Amniotic epithelial cell (primary cell): ENCODE data around the gene POU2F2.

Source experiments
- DNase-seq: peaks from one replicate; pipeline ENCODE4 v3.0.0-alpha.2; 2010; ENCODE audit warnings: low read depth

Gene POU2F2

DNA sequence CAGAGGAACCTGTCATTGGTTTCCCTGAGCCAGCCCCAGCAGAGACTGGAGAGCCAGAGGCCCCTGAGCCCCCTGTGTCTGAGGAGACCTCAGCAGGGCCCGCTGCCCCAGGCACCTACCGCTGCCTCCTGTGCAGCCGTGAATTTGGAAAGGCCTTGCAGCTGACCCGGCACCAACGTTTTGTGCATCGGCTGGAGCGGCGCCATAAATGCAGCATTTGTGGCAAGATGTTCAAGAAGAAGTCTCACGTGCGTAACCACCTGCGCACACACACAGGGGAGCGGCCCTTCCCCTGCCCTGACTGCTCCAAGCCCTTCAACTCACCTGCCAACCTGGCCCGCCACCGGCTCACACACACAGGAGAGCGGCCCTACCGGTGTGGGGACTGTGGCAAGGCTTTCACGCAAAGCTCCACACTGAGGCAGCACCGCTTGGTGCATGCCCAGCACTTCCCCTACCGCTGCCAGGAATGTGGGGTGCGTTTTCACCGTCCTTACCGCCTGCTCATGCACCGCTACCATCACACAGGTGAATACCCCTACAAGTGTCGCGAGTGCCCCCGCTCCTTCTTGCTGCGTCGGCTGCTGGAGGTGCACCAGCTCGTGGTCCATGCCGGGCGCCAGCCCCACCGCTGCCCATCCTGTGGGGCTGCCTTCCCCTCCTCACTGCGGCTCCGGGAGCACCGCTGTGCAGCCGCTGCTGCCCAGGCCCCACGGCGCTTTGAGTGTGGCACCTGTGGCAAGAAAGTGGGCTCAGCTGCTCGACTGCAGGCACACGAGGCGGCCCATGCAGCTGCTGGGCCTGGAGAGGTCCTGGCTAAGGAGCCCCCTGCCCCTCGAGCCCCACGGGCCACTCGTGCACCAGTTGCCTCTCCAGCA, 52.1 kb downstream of the POU2F2 start:
- DNase-seq = no peak

DNA sequence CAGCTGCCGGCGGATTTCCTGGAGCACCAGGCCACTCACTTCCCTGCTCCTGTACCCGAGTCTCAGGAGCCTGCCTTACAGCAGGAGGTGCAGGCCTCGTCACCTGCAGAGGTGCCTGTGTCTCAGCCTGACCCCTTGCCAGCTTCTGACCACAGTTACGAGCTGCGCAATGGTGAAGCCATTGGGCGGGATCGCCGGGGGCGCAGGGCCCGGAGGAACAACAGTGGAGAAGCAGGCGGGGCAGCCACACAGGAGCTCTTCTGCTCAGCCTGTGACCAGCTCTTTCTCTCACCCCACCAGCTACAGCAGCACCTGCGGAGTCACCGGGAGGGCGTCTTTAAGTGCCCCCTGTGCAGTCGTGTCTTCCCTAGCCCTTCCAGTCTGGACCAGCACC, 53.0 kb downstream of the POU2F2 start:
- DNase-seq = no peak

GRCh38 chr19:42078538-42079275, 53.5 kb downstream of the POU2F2 start:
- no peak for DNase-seq

DNA sequence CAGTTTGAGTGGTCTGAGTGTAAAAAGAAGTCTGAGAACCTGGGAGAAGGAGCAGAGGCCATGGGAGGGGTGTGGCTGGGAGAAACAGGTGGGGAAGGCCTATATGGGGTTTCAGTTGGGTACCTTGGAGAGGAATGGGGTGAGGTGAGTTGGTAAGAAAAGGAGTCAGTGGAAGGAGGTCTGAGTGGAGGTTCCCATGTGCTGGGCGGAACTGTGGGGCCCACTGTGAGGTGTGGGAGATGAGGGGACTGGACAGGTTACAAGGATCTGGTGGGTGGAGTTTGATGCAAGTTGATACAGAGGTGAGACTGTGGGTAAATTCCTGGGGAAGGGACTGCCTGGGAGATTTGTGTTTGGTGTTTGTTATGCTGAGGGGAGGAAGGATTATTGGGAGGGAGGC, 54.2 kb downstream of the POU2F2 start:
- no peak for DNase-seq

DNA sequence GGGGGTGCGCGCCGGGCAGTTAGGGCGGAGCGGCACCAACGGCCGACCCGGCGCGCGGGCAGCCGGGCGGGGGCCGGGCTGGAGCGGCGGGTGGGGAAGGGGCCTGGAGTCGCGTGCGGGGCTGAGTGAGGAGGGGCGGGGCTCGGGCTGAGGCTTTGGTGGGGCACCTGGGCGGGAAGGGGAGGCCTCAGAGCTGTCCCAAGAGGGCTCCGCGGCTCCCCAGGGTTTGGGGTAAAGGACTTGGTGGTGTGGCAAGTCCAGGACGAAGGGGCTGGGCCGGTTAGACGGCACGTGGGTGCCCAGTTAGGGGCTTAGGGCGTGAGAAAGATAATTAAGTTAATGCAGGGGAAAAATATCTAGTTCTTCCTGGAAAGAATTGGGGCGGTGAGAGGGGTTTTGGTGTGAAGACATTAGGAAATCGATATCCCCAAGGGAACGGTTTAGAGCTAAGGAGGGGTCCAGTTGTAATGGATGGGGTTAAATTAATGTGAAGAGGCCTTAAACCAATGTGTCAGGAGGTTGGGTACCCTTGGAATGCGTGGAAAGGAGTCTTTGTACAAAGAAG, 55.8 kb downstream of the POU2F2 start:
- no peak for DNase-seq

GRCh38 chr19:42075616-42076379, 56.4 kb downstream of the POU2F2 start, which contains the start of gene ZNF574:
ZNF574 (plus strand) TSS chr19:42076166; CDS start chr19:42078607, 2,441 bp downstream.
- peak; percentile 99 for DNase-seq

GRCh38 chr19:42075364-42075615, 57.0 kb downstream of the POU2F2 start:
- no peak for DNase-seq

DNA sequence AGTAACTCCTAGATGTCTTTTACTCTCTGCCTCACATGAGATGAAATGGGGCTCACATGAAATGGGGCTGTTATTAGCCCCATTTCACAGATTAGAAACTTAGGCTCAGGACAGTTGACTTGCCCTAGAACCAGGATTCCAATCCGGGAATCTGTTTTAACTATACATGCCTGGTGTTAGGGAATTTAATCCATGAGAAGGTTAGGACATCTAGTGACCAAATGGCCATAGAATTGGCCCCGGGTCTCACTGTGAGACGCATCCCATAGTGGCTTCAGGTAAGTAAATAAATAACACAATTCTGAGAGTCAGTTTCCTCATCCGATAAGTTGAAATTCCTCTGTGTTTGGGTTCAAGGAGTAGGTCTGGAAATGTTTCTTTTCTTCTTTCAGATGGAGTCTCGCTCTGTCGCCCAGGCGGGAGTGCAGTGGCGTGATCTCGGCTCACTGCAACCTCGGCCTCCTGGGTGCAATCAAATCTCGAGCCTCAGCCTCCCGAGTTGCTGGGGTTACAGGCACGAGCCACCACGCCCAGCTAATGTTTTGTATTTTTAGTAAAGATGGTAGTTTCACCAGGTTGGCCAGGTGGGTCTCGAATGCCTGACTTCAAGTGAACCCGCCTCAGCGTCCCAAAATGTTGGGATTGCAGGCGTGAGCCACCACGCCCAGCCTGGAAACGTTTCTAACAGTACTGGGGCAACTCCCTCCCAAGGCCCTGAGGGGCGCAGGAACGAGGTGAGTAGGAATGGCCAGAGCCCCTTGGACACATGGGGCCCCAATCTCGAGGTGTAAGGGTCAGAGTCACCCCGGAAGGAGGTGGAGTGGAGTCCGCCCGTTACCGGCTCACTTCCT, 57.5 kb downstream of the POU2F2 start:
- DNase-seq = peak; percentile 16

GRCh38 chr19:42071247-42071646, 61.0 kb downstream of the POU2F2 start:
- no peak for DNase-seq

GRCh38 chr19:42069619-42070351, 62.5 kb downstream of the POU2F2 start, which contains the start of gene GRIK5:
GRIK5 (minus strand) TSS chr19:42070206; CDS start chr19:42065770, 4,436 bp downstream.
- DNase-seq = no peak

DNA sequence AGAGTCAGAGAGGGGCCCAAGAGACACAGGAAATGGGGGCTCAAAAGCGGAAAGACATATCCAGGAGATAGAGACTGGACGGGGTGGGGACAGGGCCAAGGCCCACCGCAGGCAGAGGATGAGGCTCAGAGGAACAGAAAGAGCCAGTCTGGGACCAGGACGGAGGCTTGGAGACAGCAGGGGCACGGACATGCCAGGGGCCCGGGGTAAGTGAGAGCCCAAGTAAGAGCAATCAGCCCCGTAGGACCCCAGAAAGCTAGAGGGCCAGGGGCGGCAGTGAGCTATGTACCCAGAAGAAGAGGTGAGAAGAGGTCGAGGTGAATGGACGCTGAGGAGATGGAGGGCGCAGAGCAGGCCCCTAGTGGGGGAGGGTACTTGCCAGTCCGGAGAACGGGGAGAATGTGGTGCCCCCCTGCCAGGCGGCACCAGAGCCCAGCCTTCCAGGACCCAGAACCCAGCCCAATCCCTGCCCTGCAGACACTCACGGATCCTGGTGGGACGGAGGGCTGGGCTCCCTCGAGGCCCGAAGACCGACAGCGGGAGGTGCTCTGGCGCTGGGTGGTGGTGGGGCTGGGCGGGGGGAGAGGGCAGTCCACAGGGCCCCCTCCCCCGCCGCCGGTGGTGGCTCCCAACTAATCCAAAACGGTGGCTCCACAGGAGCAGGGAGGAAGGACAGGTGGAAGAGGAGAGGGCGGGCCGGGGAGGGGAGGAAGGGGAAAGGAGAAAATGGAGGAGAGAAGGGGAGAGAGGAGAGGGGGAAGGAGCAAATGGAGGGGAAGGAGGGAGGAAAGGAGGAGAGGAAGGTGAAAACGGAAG, 63.3 kb downstream of the POU2F2 start:
- no peak for DNase-seq

GRCh38 chr19:42068361-42068755, 63.9 kb downstream of the POU2F2 start:
- no peak for DNase-seq

- DNase-seq = no peak
These were observed 64.8 kb downstream of the POU2F2 start for GRCh38 chr19:42067315-42067888.

DNA sequence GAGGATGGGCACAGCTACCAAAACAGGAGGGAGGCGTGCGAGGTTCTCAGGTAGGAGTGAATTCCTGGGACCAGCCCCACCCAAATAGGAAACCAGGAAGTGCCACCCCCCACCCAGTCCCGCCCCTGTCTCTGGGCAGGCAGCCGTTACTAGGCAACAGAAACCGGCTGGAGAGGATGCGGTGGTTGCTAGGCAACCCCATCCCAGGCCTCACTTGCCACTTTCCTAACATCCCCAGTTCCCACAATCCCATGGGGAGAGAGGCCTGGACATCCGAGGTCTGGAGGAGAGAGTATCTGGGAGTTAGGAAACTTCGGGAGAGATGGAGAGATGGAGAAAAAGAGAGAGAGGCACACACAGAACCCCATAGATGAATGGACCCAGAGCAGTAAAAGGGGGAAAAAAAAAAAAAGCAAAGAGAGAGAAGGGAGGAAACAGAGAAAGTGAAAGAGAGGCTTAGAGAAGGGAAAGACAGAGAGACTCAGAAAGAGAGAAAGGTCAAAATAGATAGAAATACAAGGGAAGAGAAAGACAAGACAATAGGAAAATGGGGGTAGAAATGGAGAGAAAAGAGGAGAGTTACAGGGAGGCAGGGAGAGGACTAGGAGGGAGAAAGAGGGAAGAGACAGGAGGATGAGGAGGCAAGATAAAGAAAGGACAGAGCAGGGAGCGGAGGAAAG, 66.0 kb downstream of the POU2F2 start:
- peak; percentile 37 for DNase-seq

DNA sequence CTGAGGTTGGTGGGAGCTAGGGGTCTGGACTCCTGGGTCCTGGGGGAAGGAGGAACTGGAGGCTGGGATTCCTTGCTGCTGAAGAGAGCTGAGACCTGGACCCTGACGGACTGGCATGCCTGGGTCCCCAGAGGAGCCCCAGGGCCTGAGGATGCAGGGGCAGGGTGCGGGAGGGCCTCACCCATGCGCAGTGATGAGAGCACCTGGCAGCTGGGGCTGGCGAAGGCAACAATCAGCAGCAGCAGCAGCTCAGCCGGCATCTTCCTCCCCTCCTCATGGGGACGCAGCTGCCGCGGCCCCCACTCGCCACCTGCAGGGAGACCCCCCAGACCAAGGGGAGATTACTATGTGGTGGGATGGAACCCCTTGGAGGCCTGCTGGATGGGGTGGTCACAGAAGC, 66.7 kb downstream of the POU2F2 start:
- no peak for DNase-seq

DNA sequence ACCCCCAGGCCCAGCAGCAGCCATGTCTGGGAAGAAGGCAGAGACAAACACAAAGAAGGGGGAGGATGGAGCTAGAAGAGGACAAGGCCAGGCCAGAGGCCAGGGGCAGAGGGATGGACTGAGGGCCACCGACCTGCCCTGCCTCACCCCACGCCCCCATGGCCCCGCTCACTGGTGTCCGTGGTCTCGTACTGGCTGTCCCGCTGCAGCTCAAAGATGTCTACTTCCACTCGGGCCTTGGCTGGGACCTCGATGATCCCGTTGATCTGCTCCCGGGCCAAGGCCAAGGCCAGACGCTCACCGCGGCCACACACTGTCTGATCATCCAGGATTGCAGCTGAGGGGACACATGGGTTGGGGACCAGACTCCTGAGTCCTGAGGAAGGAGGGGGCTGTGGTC, 67.2 kb downstream of the POU2F2 start:
- no peak for DNase-seq

DNA sequence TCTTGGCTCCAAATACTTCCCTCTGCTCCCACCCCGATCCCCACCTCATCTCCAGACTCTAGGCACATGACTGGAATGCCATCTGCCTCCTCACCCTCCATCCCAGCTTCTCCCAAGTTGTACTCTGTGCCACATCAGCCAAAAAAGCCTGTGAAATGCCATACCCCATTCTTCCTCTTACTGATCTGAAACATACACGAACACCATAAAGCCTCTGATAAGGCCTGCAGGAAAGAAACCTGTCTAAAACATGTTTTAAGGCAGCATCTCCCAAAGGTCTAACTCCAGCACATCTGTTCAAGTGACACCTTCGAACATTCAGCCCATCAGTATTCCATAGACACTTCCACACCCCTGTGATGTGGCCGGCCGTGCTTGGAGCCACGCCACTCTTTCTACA, 67.8 kb downstream of the POU2F2 start:
- DNase-seq = no peak

DNA sequence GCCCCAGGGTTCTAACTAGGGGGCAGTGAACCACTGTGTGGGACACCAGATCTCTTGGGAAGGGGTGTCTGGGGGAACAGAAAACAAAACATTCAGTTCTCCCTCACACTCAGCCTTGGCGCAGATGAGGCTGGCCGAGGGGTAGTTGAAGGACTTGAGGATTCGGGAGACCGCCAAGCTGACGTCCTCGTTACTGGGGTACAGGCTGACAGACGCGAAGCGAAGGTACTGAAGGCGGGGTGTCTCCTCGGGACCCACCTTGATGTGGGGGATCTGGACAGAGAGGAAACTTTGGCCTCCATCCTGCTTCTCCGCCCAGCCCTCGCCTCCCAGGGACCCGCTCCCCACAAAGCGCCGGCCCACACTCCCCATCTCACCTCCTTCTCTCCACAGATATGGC, 69.9 kb downstream of the POU2F2 start:
- DNase-seq = no peak

- no peak for DNase-seq
These were observed 72.1 kb downstream of the POU2F2 start for GRCh38 chr19:42060117-42060516.
